Activated CD4-positive, CD25-positive, alpha-beta regulatory T cell treated with anti-CD3 and anti-CD28 coated beads, Interleukin-2, amount 50 U/mL, for 24 hours (primary cell): ENCODE measurements around the gene TIMM13.
A peak's percentile ranks its signal among the peaks of the same experiment; 100 is the strongest.
"Not testable (repeated sequence)": the region's sequence is repeated elsewhere in the genome, so short reads cannot be mapped to it uniquely, and the experiment has no call there.

Experiments
- ATAC-seq, 2 donors: fragments of 150-1000 bp; cut with Tn5 transposase; one replicate each; pipeline ENCODE4 v1.10.0; 2021; ENCODE audit warnings: mild to moderate bottlenecking in 1 of 2, moderate library complexity in 1 of 2

TIMM13 gene

GRCh38 chr19:2413159-2413558, 14.2 kb downstream of the TIMM13 start:
- no peak for ATAC-seq

- ATAC-seq = no peak
These were observed 14.9 kb downstream of the TIMM13 start for GRCh38 chr19:2412449-2412848.

GRCh38 chr19:2411709-2412108, 15.7 kb downstream of the TIMM13 start:
- no peak for ATAC-seq

- no peak for ATAC-seq
These were observed 17.4 kb downstream of the TIMM13 start for GRCh38 chr19:2410023-2410422.

GRCh38 chr19:2409352-2409912, 18.0 kb downstream of the TIMM13 start:
- no peak for ATAC-seq

GRCh38 chr19:2408247-2408646, 19.1 kb downstream of the TIMM13 start:
- ATAC-seq = no peak

GRCh38 chr19:2399582-2399981, 27.8 kb downstream of the TIMM13 start:
- no peak for ATAC-seq

GRCh38 chr19:2398735-2399305, 28.6 kb downstream of the TIMM13 start:
- no peak for ATAC-seq

GRCh38 chr19:2397173-2397572, 30.2 kb downstream of the TIMM13 start:
- ATAC-seq = not testable (repeated sequence)

- not testable (repeated sequence) for ATAC-seq
These were observed 32.0 kb downstream of the TIMM13 start for GRCh38 chr19:2395293-2395829.

- no peak for ATAC-seq
These were observed 32.7 kb downstream of the TIMM13 start for GRCh38 chr19:2394442-2395292.

- no peak for ATAC-seq
These were observed 33.3 kb downstream of the TIMM13 start for GRCh38 chr19:2394054-2394441.

GRCh38 chr19:2392899-2393298, 34.5 kb downstream of the TIMM13 start:
- ATAC-seq = not testable (repeated sequence)

- no peak for ATAC-seq
These were observed 35.0 kb downstream of the TIMM13 start for GRCh38 chr19:2392366-2392765.

GRCh38 chr19:2391118-2391725, 36.2 kb downstream of the TIMM13 start:
- ATAC-seq = peak; percentile 48 to 68

GRCh38 chr19:2389594-2389993, 37.8 kb downstream of the TIMM13 start:
- no peak for ATAC-seq

GRCh38 chr19:2387367-2388288, 39.8 kb downstream of the TIMM13 start:
- ATAC-seq = no peak

- no peak for ATAC-seq
These were observed 42.2 kb downstream of the TIMM13 start for GRCh38 chr19:2385053-2385721.

GRCh38 chr19:2382530-2383222, 44.7 kb downstream of the TIMM13 start:
- ATAC-seq = no peak

GRCh38 chr19:2381148-2381820, 46.1 kb downstream of the TIMM13 start:
- no peak for ATAC-seq
